GM23248 (cell line): ENCODE results near the gene ST13.

ENCODE experiments used
- EZH2 ChIP-seq: fragments of 200-600 bp; sonication (generic); IDR thresholded peaks from 2 replicates; pipeline ENCODE4 v1.6.1; 2018; ENCODE audit warnings: antibody characterized with exemption, mild to moderate bottlenecking; ENCODE audit not compliant: insufficient read depth, poor library complexity, severe bottlenecking
- EZH2phosphoT487 ChIP-seq: fragments of 200-600 bp; sonication (generic); IDR thresholded peaks from 2 replicates; pipeline ENCODE4 v1.6.1; 2018; ENCODE audit warnings: antibody characterized with exemption, moderate library complexity, mild to moderate bottlenecking, low read depth; ENCODE audit not compliant: insufficient read depth

- TF ChIP-seq EZH2phosphoT487 (no peak), EZH2 (no peak)
These were observed 27.3 kb downstream of the ST13 start for GRCh38 chr22:40829131-40829530.
